Right lobe of liver (tissue), 4 donors: ENCODE data around the gene IPMK.

Experiments
- CTCF ChIP-seq, 4 donors: fragments of 200-600 bp in 3 of 4; fragments of 450-650 bp in 1 of 4; IDR thresholded peaks; one replicate each; pipeline versions ENCODE4 v1.5.1 to v1.8.0; 2016 to 2022; ENCODE audit warnings: antibody characterized with exemption in 4 of 4, mild to moderate bottlenecking in 2 of 4
- POLR2A ChIP-seq: fragments of 450-650 bp; IDR thresholded peaks from one replicate; pipeline ENCODE4 v1.6.1; 2017; ENCODE audit warnings: antibody characterized with exemption, mild to moderate bottlenecking
- donor health status: DM: no; HTN: no; CAD: no.
- donor health status: DM: no; HTN: no; CAD: no.
- donor health status: DM: no; HTN: yes; CAD: no.

GRCh38 chr10:58278274-58278961 lies 10.7 kb upstream of the IPMK start:
- TF ChIP-seq POLR2A (no peak), CTCF (IDR thresholded peaks at IDR 0.05) (no peak)
